Measurements from ENCODE around the gene FARP1.
"Not testable (repeated sequence)": the region's sequence is repeated elsewhere in the genome, so short reads cannot be mapped to it uniquely, and the experiment has no call there.

FARP1 gene

GRCh38 chr13:98253526-98253925 is 110.6 kb downstream of the FARP1 start:
- H3K27me3 Mint-ChIP-seq = peaks cover 3% of the 10 kb centered on the region

DNA sequence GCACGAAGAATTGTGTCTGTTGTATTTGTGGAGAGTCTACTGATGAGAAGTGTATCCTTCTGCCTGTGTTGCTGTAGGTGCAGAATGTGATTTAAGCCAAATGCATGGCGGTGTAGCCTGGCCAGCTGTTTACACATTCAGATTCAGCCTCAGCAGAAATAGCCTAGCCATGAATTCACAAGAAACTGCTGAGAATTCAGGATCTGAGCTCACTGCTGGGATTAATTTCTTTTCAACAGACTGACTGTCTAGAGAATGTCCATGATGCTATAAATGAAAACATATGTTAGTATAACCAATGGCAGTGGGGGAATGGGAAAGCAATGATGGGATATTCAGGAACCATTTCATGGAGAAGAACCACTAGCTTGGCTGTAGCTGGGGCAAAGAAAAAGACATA is 111.6 kb downstream of the FARP1 start:
- no peaks in the 10 kb centered on the region for H3K4me1 Mint-ChIP-seq (ENCODE audit: low read depth)
- no peaks in the 10 kb centered on the region for H3K36me3 Mint-ChIP-seq (ENCODE audit: low read depth)
- no peak overlapping the region for H3K27ac Mint-ChIP-seq
- DNase-seq = no peak
- H3K9me3 Mint-ChIP-seq = no peaks in the 10 kb centered on the region
- no peaks in the 10 kb centered on the region for H3K27me3 Mint-ChIP-seq
- H3K4me3 Mint-ChIP-seq = no peak overlapping the region

More at GRCh38 chr13:98253526-98253925, 110.6 kb downstream of the FARP1 start:
- no peak for DNase-seq
- Mint-ChIP-seq H3K4me1 (ENCODE audit: low read depth) (no peaks in the 10 kb centered on the region), H3K4me3 (no peak overlapping the region), H3K36me3 (ENCODE audit: low read depth) (no peaks in the 10 kb centered on the region), H3K9me3 (no peaks in the 10 kb centered on the region), H3K27ac (no peak overlapping the region)

- DNase-seq = no peak
- Mint-ChIP-seq H3K36me3 (ENCODE audit: low read depth) (no peaks in the 10 kb centered on the region), H3K9me3 (no peaks in the 10 kb centered on the region), H3K27ac (no peak overlapping the region), H3K27me3 (peaks cover 3% of the 10 kb centered on the region), H3K4me1 (ENCODE audit: low read depth) (no peaks in the 10 kb centered on the region), H3K4me3 (no peak overlapping the region)
Measured at GRCh38 chr13:98258226-98258625, 115.3 kb downstream of the FARP1 start.

DNA sequence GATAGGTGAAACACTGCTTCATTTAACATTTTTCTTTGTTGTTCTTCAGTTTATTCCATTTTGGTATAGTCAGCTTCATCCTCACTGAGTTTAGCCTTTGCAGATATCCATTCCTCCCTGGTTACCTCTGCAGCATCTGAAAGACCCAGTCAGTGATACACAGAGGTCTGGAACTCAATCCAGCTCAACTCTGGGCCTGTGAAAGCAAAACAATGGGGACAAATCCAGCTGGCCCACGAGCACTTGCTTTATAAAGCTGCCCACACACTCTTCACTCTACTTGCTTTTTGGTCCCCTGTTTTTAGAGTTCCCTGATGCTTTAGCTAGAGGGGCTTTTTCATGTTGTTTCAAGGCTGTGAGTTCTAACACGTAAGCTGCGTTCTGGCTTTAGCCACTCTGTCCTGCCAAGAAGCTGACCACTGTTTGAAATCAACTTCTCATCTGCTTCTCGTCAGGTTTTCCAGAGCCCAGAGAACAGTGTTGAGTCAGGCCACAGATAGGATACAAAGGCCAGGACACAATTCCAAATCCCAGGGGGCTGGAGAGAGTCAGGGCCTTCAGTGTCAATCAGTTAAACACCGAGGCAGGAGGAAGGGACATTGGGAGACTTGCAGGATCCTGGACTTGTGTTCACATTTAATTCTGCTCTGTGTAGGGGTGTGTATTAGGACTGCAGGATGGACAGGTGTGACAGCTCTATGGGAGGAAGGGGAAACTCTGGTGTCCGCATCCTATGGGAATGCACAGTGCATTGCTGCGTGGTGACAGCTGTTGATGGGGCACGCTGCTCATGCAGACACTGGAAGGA is 117.7 kb downstream of the FARP1 start:
- no peaks in the 10 kb centered on the region for H3K4me1 Mint-ChIP-seq (ENCODE audit: low read depth)
- H3K36me3 Mint-ChIP-seq (ENCODE audit: low read depth) = no peaks in the 10 kb centered on the region
- H3K27ac Mint-ChIP-seq = no peak overlapping the region
- DNase-seq = no peak
- H3K9me3 Mint-ChIP-seq = no peaks in the 10 kb centered on the region
- H3K4me3 Mint-ChIP-seq = no peak overlapping the region
- peaks cover 3% of the 10 kb centered on the region for H3K27me3 Mint-ChIP-seq

DNA sequence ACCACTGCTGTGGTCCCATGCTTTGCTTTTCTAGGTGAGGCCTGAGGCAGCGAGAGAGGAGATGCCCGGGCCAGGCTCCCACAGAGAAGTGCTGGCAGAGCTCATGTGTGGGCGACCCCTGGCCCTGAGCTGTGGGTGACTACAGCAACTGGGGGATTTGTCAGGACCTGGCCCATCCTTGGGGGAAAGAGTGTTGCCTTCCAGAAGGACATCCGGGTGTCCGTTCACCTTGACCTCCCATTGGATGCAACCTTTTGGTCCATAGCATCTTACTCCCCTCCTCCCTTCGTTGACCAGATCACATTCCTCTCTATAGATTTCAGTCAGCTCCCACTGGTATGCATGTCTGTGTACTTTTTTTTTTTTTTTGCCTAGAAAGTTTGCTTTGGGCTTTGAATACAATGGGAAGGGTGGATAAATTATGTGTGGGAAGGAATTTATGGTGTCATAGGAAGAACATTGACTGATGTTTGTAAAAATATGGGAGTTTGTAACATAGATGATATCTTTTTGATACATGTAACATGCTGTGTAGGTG is 118.3 kb downstream of the FARP1 start:
- Mint-ChIP-seq H3K4me3 (no peak overlapping the region), H3K27ac (no peak overlapping the region), H3K27me3 (peaks cover 3% of the 10 kb centered on the region), H3K36me3 (ENCODE audit: low read depth) (no peaks in the 10 kb centered on the region), H3K9me3 (no peaks in the 10 kb centered on the region), H3K4me1 (ENCODE audit: low read depth) (no peaks in the 10 kb centered on the region)
- DNase-seq = no peak

DNA sequence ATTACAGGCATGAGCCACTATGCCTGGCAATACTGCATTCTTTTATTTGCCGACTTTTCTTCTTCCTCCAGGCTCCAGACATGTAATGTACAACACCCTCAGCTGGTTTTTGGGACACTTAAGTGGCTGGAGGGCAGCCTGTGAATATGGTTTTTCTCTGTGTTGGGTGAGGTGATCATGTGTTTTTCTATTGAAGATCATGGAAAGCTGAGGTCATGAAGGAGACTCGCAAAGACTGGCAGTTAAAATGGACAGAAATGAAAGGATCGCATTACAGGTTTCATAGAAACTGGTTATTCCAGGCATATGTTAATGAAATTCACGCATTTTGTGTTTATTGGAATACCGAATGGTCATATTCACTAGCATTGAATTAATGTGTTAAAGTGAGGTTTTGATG is 119.4 kb downstream of the FARP1 start:
- Mint-ChIP-seq H3K9me3 (no peaks in the 10 kb centered on the region), H3K4me1 (ENCODE audit: low read depth) (no peaks in the 10 kb centered on the region), H3K27me3 (peaks cover 3% of the 10 kb centered on the region), H3K27ac (no peak overlapping the region), H3K36me3 (ENCODE audit: low read depth) (no peaks in the 10 kb centered on the region), H3K4me3 (no peak overlapping the region)
- DNase-seq = no peak

DNA sequence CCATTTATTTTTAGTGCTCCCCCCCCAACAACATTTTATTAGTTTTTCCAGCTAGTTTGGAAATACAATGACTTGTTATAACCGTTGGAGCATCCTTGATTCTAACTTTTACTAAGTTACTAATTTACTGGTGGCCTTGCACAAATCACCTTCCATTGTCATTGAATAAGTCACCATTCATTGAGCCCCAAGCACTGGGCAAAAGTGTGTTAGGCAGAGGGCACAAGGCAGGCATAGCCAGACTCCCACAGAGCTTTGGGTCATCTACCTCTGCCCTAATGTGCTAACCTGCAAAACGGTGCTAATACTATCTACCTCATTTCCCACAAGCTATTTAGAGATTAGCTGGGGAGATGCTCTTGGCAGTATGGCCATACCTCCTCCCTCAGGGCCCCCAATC is 120.9 kb downstream of the FARP1 start:
- Mint-ChIP-seq H3K9me3 (no peaks in the 10 kb centered on the region), H3K4me3 (no peak overlapping the region), H3K4me1 (ENCODE audit: low read depth) (no peaks in the 10 kb centered on the region), H3K27me3 (peaks cover 3% of the 10 kb centered on the region), H3K36me3 (ENCODE audit: low read depth) (no peaks in the 10 kb centered on the region), H3K27ac (no peak overlapping the region)
- no peak for DNase-seq

- H3K36me3 Mint-ChIP-seq (ENCODE audit: low read depth) = no peaks in the 10 kb centered on the region
- no peaks in the 10 kb centered on the region for H3K9me3 Mint-ChIP-seq
- no peaks in the 10 kb centered on the region for H3K4me1 Mint-ChIP-seq (ENCODE audit: low read depth)
- peaks cover 3% of the 10 kb centered on the region for H3K27me3 Mint-ChIP-seq
- no peak overlapping the region for H3K27ac Mint-ChIP-seq
- H3K4me3 Mint-ChIP-seq = no peak overlapping the region
- no peak for DNase-seq
Measured at GRCh38 chr13:98264877-98265276, 122.0 kb downstream of the FARP1 start.

GRCh38 chr13:98265692-98266551 is 123.0 kb downstream of the FARP1 start:
- peaks cover 3% of the 10 kb centered on the region for H3K27me3 Mint-ChIP-seq
- no peaks in the 10 kb centered on the region for H3K4me1 Mint-ChIP-seq (ENCODE audit: low read depth)
- H3K4me3 Mint-ChIP-seq = no peak overlapping the region
- no peaks in the 10 kb centered on the region for H3K9me3 Mint-ChIP-seq
- H3K27ac Mint-ChIP-seq = no peak overlapping the region
- no peaks in the 10 kb centered on the region for H3K36me3 Mint-ChIP-seq (ENCODE audit: low read depth)
- no peak for DNase-seq

DNA sequence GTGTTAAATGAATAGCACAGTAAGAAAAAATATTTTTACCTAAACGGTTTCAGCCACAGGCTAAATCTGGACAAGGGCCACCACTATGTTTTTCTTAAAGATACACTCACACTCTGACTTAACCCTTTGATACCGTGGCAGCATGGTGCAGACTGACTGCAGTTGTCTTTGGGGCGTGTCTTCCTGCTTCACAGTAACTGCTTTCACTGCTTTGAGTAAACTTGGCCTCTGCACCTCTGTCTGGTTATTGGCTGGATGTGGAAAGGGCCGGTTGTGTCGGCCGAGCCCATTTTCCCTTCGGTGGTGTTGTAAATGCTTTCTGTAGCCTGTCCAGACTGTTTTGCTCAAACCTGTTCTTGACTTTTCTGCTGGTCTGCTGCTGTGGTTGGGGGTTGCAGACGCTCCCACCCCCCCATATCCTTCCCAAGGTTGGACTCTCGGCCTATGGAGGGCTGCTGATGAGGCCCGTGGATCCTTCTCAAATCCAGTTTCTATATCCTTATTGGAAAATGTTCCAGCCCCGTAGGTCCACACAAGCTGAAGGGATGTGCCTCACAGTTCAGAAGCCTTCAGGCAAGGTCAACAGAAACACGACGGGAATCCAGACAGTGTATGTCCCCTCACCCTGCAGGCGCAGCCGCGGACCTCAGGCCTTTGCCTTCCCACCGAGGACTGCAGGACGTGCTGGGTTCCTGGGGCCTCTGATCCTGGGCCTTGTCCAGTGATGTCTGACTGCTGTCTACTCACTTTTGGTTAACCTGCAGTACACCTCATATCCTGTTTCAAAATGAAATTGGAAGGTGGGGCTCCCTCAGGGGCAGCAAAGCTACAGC is 124.4 kb downstream of the FARP1 start:
- no peak overlapping the region for H3K4me3 Mint-ChIP-seq
- no peak for DNase-seq
- H3K27me3 Mint-ChIP-seq = peaks cover 1% of the 10 kb centered on the region
- H3K36me3 Mint-ChIP-seq (ENCODE audit: low read depth) = no peaks in the 10 kb centered on the region
- H3K4me1 Mint-ChIP-seq (ENCODE audit: low read depth) = no peaks in the 10 kb centered on the region
- no peaks in the 10 kb centered on the region for H3K9me3 Mint-ChIP-seq
- H3K27ac Mint-ChIP-seq = no peak overlapping the region

DNA sequence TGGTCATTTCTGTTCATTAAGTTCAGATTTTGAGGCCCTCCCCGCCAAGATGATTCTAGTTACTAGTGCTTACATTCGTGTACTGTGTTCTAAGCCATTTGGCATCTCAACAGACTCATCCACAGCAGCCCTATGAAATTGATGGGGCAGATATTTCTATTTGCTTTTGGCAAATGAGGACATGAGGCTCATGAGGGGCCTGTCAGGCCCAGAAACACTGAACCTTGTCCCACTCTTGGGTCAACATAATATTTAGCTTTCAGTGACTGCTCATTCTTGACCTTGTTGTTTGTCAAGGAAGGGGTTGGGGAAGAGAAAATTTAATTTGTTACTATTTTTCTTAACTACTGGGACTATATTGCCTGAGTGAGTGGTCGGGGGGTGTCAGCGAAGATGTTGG is 126.5 kb downstream of the FARP1 start:
- H3K4me1 Mint-ChIP-seq (ENCODE audit: low read depth) = no peaks in the 10 kb centered on the region
- H3K9me3 Mint-ChIP-seq = no peaks in the 10 kb centered on the region
- H3K27me3 Mint-ChIP-seq = peaks cover 3% of the 10 kb centered on the region
- H3K36me3 Mint-ChIP-seq (ENCODE audit: low read depth) = no peaks in the 10 kb centered on the region
- no peak overlapping the region for H3K27ac Mint-ChIP-seq
- H3K4me3 Mint-ChIP-seq = no peak overlapping the region
- no peak for DNase-seq

DNA sequence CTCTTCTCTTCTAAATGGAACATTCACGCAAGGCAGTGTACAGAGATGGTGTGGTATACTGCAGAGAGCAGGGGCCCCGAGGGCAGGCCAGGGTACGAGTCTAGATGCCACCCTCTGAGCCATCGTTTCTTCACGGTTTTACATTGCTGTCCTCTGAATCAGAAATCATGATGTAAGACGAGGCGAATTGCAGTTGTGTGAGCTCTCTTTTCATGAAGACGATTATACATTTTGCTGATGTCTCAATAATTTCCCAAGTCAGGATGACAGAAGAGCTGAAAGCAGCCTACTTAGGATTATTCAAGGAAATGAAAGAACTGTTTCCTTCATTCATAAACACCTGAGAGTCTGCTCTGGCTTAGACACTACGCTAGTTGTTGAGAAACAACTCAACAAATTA is 127.9 kb downstream of the FARP1 start:
- Mint-ChIP-seq H3K27ac (no peak overlapping the region), H3K36me3 (ENCODE audit: low read depth) (no peaks in the 10 kb centered on the region), H3K27me3 (peaks cover 5% of the 10 kb centered on the region), H3K4me3 (no peak overlapping the region), H3K4me1 (ENCODE audit: low read depth) (no peaks in the 10 kb centered on the region), H3K9me3 (no peaks in the 10 kb centered on the region)
- no peak for DNase-seq

DNA sequence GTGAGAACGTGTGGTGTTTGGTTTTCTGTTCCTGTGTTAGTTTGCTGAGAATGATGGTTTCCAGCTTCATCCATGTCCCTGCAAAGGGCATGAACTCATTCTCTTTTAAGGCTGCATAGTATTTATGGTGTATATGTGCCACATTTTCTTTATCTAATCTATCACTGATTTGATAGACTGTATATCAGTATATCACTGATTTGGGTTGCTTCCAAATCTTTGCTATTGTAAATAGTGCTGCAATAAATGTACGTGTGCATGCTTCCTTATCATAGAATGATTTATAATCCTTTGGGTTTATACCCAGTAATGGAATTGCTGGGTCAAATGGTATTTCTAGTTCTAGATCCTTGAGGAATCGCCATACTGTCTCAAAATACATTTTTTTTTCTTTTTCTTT is 128.8 kb downstream of the FARP1 start:
- not testable (repeated sequence) for H3K27me3 Mint-ChIP-seq; DNase-seq; H3K36me3 Mint-ChIP-seq (ENCODE audit: low read depth); H3K4me3 Mint-ChIP-seq; H3K27ac Mint-ChIP-seq; H3K9me3 Mint-ChIP-seq; H3K4me1 Mint-ChIP-seq (ENCODE audit: low read depth)

DNA sequence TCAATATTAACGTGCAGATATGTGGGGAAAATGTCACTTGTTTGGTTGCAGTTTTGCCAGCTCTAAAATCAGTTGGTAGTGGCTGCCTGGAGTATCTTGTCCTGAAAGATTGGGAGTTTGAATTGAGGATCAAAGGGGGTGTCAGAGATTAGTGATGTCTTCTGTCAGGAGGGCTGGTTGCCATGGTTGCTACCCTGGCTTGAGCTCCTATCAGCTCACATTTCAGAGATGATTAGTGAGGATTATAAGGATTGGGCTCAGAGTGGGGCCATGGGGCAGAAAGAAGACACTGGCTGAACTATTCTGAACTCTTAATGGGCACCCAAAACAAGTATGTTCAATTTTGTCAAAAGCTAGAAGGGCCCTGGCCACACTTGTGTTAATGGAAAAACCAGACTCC is 129.7 kb downstream of the FARP1 start:
- no peaks in the 10 kb centered on the region for H3K9me3 Mint-ChIP-seq
- no peak for DNase-seq
- H3K27ac Mint-ChIP-seq = no peak overlapping the region
- no peaks in the 10 kb centered on the region for H3K4me1 Mint-ChIP-seq (ENCODE audit: low read depth)
- no peaks in the 10 kb centered on the region for H3K36me3 Mint-ChIP-seq (ENCODE audit: low read depth)
- H3K27me3 Mint-ChIP-seq = peaks cover 6% of the 10 kb centered on the region
- H3K4me3 Mint-ChIP-seq = no peak overlapping the region
